GM12891 (cell line): Measurements from ENCODE around the gene JAG1.

ENCODE experiments used
- POLR2A ChIP-seq: IDR thresholded peaks from 2 replicates; pipeline ENCODE4 v1.6.1; 2011; ENCODE audit warnings: low read depth, low read length, control low read depth
- POLR2AphosphoS5 ChIP-seq: IDR thresholded peaks from 2 replicates; pipeline ENCODE4 v1.6.1; 2011; ENCODE audit warnings: low read depth, low read length, control low read depth

- no peak for TF ChIP-seq POLR2AphosphoS5
- no peak for TF ChIP-seq POLR2A
These were observed 68.8 kb downstream of the JAG1 start for GRCh38 chr20:10604865-10605440.
